Liver (tissue), 9 donors: ENCODE results near the gene CA9. TPM values are rescaled to one million over a fixed set of nuclear protein-coding genes. Genes with fewer than 3 reads are reported as not detected.

Experiments
- DNase-seq: peaks from one replicate; pipeline ENCODE4 v3.0.0-alpha.2; 2017; ENCODE audit warnings: low spot score
- H3K27ac ChIP-seq, 2 donors: one replicate each; pipeline ENCODE4 v1.7.0; 2013; ENCODE audit warnings: inconsistent platforms in 2 of 2, low read length in 2 of 2, control low read depth in 1 of 2, low read depth in 1 of 2, mild to moderate bottlenecking in 1 of 2
- H3K27me3 ChIP-seq, 4 donors: one replicate each; pipeline versions ENCODE4 v1.6.1 to v1.7.0; 2013; ENCODE audit warnings: low read length in 3 of 4, inconsistent platforms in 1 of 4, mild to moderate bottlenecking in 1 of 4, moderate library complexity in 1 of 4; ENCODE audit not compliant: control insufficient read depth in 4 of 4, insufficient read depth in 4 of 4
- H3K36me3 ChIP-seq, 4 donors: one replicate each; pipeline versions ENCODE4 v1.6.1 to v1.7.0; 2013; ENCODE audit warnings: low read length in 3 of 4, mild to moderate bottlenecking in 3 of 4, low read depth in 1 of 4, moderate library complexity in 1 of 4; ENCODE audit not compliant: control insufficient read depth in 4 of 4, insufficient read depth in 3 of 4
- H3K4me1 ChIP-seq, 4 donors: one replicate each; pipeline versions ENCODE4 v1.6.1 to v1.7.0; 2013; ENCODE audit warnings: low read length in 3 of 4, mild to moderate bottlenecking in 3 of 4, moderate library complexity in 1 of 4; ENCODE audit not compliant: control insufficient read depth in 4 of 4, insufficient read depth in 4 of 4
- H3K4me3 ChIP-seq, 3 donors: one replicate each; pipeline versions ENCODE4 v1.6.1 to v1.7.0; 2013; ENCODE audit warnings: low read length in 3 of 3, control low read depth in 1 of 3, low read depth in 1 of 3, mild to moderate bottlenecking in 1 of 3
- H3K9ac ChIP-seq, 2 donors: one replicate each; pipeline ENCODE4 v1.7.0; 2013; ENCODE audit warnings: low read length in 2 of 2, mild to moderate bottlenecking in 2 of 2, moderate library complexity in 2 of 2, control low read depth in 1 of 2, low read depth in 1 of 2
- H3K9me3 ChIP-seq, 4 donors: one replicate each; pipeline versions ENCODE4 v1.6.1 to v1.7.0; 2013; ENCODE audit warnings: low read length in 3 of 4; ENCODE audit not compliant: control insufficient read depth in 4 of 4
- ATF3 ChIP-seq: IDR thresholded peaks from 2 replicates; pipeline ENCODE4 v1.6.1; 2016; ENCODE audit warnings: antibody characterized with exemption
- CTCF ChIP-seq: fragments of 150-350 bp; IDR thresholded peaks from 2 replicates; pipeline ENCODE4 v1.5.1; 2017; ENCODE audit warnings: improper control_type of control experiment, low read depth, low read length; ENCODE audit not compliant: missing input control
- FOXA1 ChIP-seq: IDR thresholded peaks from 2 replicates; pipeline ENCODE4 v1.6.1; 2016; ENCODE audit warnings: antibody characterized with exemption
- GABPA ChIP-seq, 2 donors: IDR thresholded peaks in 1 of 2; conservative IDR thresholded peaks in 1 of 2; 2 replicates each; pipeline ENCODE4 v1.6.1; 2016; ENCODE audit warnings: antibody characterized with exemption in 2 of 2, mild to moderate bottlenecking in 1 of 2, moderate library complexity in 1 of 2
- HNF4A ChIP-seq, 2 donors: conservative IDR thresholded peaks; 2 replicates each; pipeline ENCODE4 v1.6.1; 2016; ENCODE audit warnings: antibody characterized with exemption in 2 of 2, mild to moderate bottlenecking in 2 of 2
- JUND ChIP-seq, 2 donors: IDR thresholded peaks; 2 replicates each; pipeline ENCODE4 v1.6.1; 2016; ENCODE audit warnings: antibody characterized with exemption in 2 of 2
- MAX ChIP-seq: IDR thresholded peaks from 2 replicates; pipeline ENCODE4 v1.6.1; 2016; ENCODE audit warnings: antibody characterized with exemption
- RAD21 ChIP-seq, 2 donors: IDR thresholded peaks; 2 replicates each; pipeline ENCODE4 v1.6.1; 2016; ENCODE audit warnings: antibody characterized with exemption in 2 of 2, mild to moderate bottlenecking in 2 of 2
- REST ChIP-seq: IDR thresholded peaks from 2 replicates; pipeline ENCODE4 v1.6.1; 2016; ENCODE audit warnings: antibody characterized with exemption, mild to moderate bottlenecking
- RXRA ChIP-seq, 2 donors: IDR thresholded peaks; 2 replicates each; pipeline ENCODE4 v1.6.1; 2017 to 2018; ENCODE audit warnings: antibody characterized with exemption in 2 of 2, mild to moderate bottlenecking in 1 of 2
- TAF1 ChIP-seq: conservative IDR thresholded peaks from 2 replicates; pipeline ENCODE4 v1.6.1; 2016; ENCODE audit warnings: antibody characterized with exemption, mild to moderate bottlenecking
- YY1 ChIP-seq: IDR thresholded peaks from 2 replicates; pipeline ENCODE4 v1.6.1; 2016; ENCODE audit warnings: antibody characterized with exemption, mild to moderate bottlenecking
- ZBTB33 ChIP-seq: IDR thresholded peaks from 2 replicates; pipeline ENCODE4 v1.6.1; 2016; ENCODE audit warnings: antibody characterized with exemption
- WGBS: extraction: QIAGEN DNeasy Blood & Tissue Kit; methylation state at CpG from one replicate; pipeline ENCODE4 v1.1.7; 2013; 5-methylcytosine and 5-hydroxymethylcytosine counted together
- polyA plus RNA-seq, 2 donors: library from polyadenylated mRNA; stranded (reverse) in 1 of 2; unstranded in 1 of 2; fragments of 200-250 nt in 1 of 2; fragments of >200 nt in 1 of 2; fragmentation: Nextera tagmentation in 1 of 2; extraction: Ambion mirVana in 1 of 2; gene quantifications; one replicate each; pipeline versions ENCODE4 v1.2.1 to v1.2.3, GENCODE V29; 2013 to 2015
- total RNA-seq, 2 donors: library from RNA; depleted of rRNA; stranded (reverse); fragments of >200 nt; gene quantifications; one replicate each; pipeline ENCODE4 v1.2.3, GENCODE V29; 2014
- donor health status: healthy.
- donor health status: healthy.
- donor health status: healthy.
- donor health status: healthy.
- donor health status: healthy.

Gene CA9
- total and polyA plus RNA-seq, 4 donors: 0.47 to 2.2 (median 0.80) TPM

GRCh38 chr9:35697486-35697885 lies 23.8 kb downstream of the CA9 start:
- Histone ChIP-seq H3K9me3 (no peaks in the 10 kb centered on the region), H3K27ac (no peak overlapping the region), H3K4me1 (no peaks in the 10 kb centered on the region), H3K36me3 (peaks cover 30 to 63% (median 53%) of the 10 kb centered on the region in 4 donors), H3K9ac (no peak overlapping the region), H3K27me3 (no peaks in the 10 kb centered on the region), H3K4me3 (no peak overlapping the region)
- WGBS: 91% methylated on average over 14 of the region's 14 CpGs
- TF ChIP-seq ZBTB33: no peak
- no peak for TF ChIP-seq TAF1
- no peak for TF ChIP-seq YY1
- DNase-seq: no peak

GRCh38 chr9:35698231-35698630 lies 24.5 kb downstream of the CA9 start:
- H3K27ac ChIP-seq: no peak overlapping the region
- no peaks in the 10 kb centered on the region for H3K27me3 ChIP-seq
- H3K9ac ChIP-seq: no peak overlapping the region
- TF ChIP-seq FOXA1: no peak
- TF ChIP-seq ATF3: no peak
- TF ChIP-seq CTCF: no peak
- no peak for TF ChIP-seq RAD21 (IDR thresholded peaks at IDR 0.05)
- TF ChIP-seq RXRA (IDR thresholded peaks at IDR 0.05): no peak
- no peak for TF ChIP-seq YY1
- no peak for DNase-seq
- no peaks in the 10 kb centered on the region for H3K9me3 ChIP-seq
- peaks cover 32 to 70% (median 60%) of the 10 kb centered on the region in 4 donors for H3K36me3 ChIP-seq
- no peak overlapping the region for H3K4me3 ChIP-seq
- no peaks in the 10 kb centered on the region for H3K4me1 ChIP-seq
- 96% methylated on average over 5 of the region's 5 CpGs for WGBS

GRCh38 chr9:35700031-35700430 lies 26.3 kb downstream of the CA9 start:
- TF ChIP-seq ATF3: no peak
- no peak for TF ChIP-seq YY1
- no peak for TF ChIP-seq ZBTB33
- TF ChIP-seq CTCF: no peak
- TF ChIP-seq MAX: no peak
- no peak for TF ChIP-seq REST
- no peak for TF ChIP-seq HNF4A (conservative IDR thresholded peaks at IDR 0.05)
- no peak for TF ChIP-seq FOXA1
- TF ChIP-seq GABPA (IDR thresholded peaks at IDR 0.05 in 1 of 2, conservative IDR thresholded peaks at IDR 0.05 in 1 of 2): no peak
- TF ChIP-seq JUND (IDR thresholded peaks at IDR 0.05): no peak
- no peaks in the 10 kb centered on the region for H3K27me3 ChIP-seq
- no peaks in the 10 kb centered on the region for H3K9me3 ChIP-seq
- no peak overlapping the region for H3K27ac ChIP-seq
- H3K9ac ChIP-seq: no peak overlapping the region
- H3K4me1 ChIP-seq: no peaks in the 10 kb centered on the region
- H3K4me3 ChIP-seq: no peak overlapping the region
- H3K36me3 ChIP-seq: peaks cover 39 to 88% (median 77%) of the 10 kb centered on the region in 4 donors
- DNase-seq: no peak
- 91% methylated on average over 11 of the region's 11 CpGs for WGBS
